BE2C (cell line): ENCODE data around the gene CTSF.
"Not testable (repeated sequence)": the region's sequence is repeated elsewhere in the genome, so short reads cannot be mapped to it uniquely, and the experiment has no call there.

Experiments used
- DNase-seq: peaks from one replicate; pipeline ENCODE4 v3.0.0-alpha.2; 2020
- H3K27me3 ChIP-seq: fragments of 250-450 bp; sonication (Bioruptor Pico); 2 replicates; pipeline ENCODE4 v1.5.1; 2020; ENCODE audit warnings: mild to moderate bottlenecking
- H3K36me3 ChIP-seq: fragments of 250-450 bp; sonication (Bioruptor Pico); 2 replicates; pipeline ENCODE4 v1.5.1; 2020; ENCODE audit warnings: mild to moderate bottlenecking
- H3K4me1 ChIP-seq: fragments of 250-450 bp; sonication (Bioruptor Pico); 2 replicates; pipeline ENCODE4 v1.5.1; 2020
- H3K4me3 ChIP-seq: 2 replicates; pipeline ENCODE4 v1.5.1; 2011; ENCODE audit warnings: low read depth, low read length
- H3K9me3 ChIP-seq: fragments of 250-450 bp; sonication (Bioruptor Pico); 2 replicates; pipeline ENCODE4 v1.5.1; 2020
- CTCF ChIP-seq: IDR thresholded peaks from 2 replicates; pipeline ENCODE4 v1.5.1; 2012; ENCODE audit warnings: mild to moderate bottlenecking, low read depth, low read length

Gene CTSF

DNA sequence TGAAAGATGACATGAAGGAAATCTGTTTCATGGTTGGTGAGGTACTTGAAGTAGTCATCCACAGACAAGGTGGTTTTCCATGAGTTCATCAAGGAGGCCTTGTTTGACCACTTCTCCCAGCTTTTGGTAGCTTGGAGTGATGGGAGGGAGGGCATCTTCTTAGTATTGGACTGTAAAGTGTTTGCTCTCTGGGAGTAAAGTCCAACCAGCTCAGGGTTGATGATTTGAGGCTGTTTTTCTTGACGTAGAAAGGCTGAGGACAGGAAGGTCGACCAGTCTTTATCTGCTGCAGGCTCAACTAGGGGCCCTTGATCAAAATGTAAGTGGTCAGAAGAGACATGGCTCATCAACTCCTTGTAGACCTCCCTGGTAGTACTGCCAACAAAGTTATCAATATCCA lies 22.8 kb upstream of the CTSF start:
- H3K27me3 ChIP-seq = no peaks in the 10 kb centered on the region
- H3K4me1 ChIP-seq = 0 out of 2 replicates have a peak, but pooled peaks cover 3% of the 10 kb centered on the region
- no peaks in the 10 kb centered on the region for H3K9me3 ChIP-seq
- no peak for TF ChIP-seq CTCF
- no peaks in the 10 kb centered on the region for H3K36me3 ChIP-seq
- DNase-seq = no peak
- no peak overlapping the region for H3K4me3 ChIP-seq

GRCh38 chr11:66589996-66590675 lies 21.7 kb upstream of the CTSF start:
- no peak for DNase-seq
- Histone ChIP-seq H3K27me3 (no peaks in the 10 kb centered on the region), H3K4me3 (no peak overlapping the region), H3K9me3 (no peaks in the 10 kb centered on the region), H3K4me1 (0 out of 2 replicates have a peak, but pooled peaks cover 3% of the 10 kb centered on the region), H3K36me3 (no peaks in the 10 kb centered on the region)
- no peak for TF ChIP-seq CTCF

DNA sequence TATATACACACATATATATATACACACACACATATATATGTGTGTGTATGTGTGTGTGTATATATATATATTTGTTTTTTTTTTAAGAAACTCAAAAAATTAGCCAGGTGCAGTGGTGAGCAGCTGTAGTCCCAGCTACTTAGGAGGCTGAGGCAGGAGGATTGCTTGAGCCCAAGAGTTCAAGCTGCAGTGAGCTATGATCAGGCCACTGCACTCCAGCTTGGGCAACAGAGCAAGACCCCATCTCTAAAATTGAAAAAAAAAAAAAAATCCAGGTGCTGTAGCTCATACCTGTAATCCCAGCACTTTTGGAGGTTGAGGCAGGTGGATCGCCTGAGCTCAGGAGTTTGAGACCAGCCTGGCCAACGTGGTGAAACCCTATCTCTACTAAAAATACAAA lies 20.9 kb upstream of the CTSF start:
- H3K4me3 ChIP-seq, H3K9me3 ChIP-seq, H3K27me3 ChIP-seq, H3K4me1 ChIP-seq, H3K36me3 ChIP-seq, DNase-seq: not testable (repeated sequence)

GRCh38 chr11:66586136-66586535 lies 17.7 kb upstream of the CTSF start:
- no peak for DNase-seq
- no peaks in the 10 kb centered on the region for H3K36me3 ChIP-seq
- H3K9me3 ChIP-seq = no peaks in the 10 kb centered on the region
- no peak overlapping the region for H3K4me3 ChIP-seq
- TF ChIP-seq CTCF = no peak
- no peaks in the 10 kb centered on the region for H3K27me3 ChIP-seq
- no peaks in the 10 kb centered on the region for H3K4me1 ChIP-seq

GRCh38 chr11:66585447-66585846 lies 17.0 kb upstream of the CTSF start:
- not testable (repeated sequence) for H3K27me3 ChIP-seq, H3K36me3 ChIP-seq, DNase-seq, H3K4me3 ChIP-seq, H3K9me3 ChIP-seq, H3K4me1 ChIP-seq

DNA sequence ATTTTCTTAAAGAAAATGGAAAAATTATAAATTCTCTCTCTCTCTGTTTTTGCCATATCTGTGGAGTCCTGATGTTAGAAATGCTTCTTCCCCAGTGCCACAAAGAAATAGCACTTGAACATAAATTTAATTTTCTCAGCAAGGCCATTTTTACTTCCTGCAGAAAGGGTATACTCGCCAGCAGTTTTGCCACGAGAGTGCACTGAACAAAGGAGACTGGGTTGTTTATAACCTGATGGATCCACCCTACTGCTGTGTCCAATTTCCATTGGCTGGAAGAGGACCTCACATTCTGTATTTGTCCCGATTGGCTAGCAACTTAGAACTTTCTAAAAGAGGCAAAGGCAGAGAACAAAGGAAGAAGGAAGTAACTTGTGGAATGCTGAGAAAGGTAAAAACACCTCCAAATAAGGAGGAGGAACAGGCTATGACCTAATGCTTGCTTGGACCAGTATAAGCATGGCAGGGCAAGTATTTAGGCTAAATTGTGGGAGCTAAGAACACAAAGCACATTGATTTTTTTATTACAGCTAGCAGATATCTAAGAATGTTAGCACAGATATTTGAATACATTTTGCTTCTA lies 14.2 kb upstream of the CTSF start:
- DNase-seq, H3K27me3 ChIP-seq, H3K36me3 ChIP-seq, H3K4me1 ChIP-seq, H3K9me3 ChIP-seq, H3K4me3 ChIP-seq: not testable (repeated sequence)

DNA sequence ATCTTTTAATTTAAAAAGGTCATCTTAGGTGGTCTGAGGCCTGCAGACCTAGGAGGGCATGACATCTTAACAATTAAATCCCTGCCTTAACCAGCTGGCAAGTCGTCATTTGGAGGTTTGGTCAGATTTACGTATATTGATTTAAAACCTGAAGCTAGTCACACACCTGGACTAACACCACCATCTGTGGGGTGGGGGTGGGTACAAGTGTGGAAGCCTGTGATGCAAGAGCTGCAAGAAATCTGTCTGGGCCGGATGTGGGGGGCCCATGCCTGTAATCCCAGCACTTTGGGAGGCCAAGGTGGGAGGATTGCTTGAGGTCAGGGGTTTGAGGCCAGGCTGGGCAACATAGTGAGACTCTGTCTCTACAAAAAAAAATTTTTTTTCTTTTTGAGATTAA lies 12.9 kb upstream of the CTSF start:
- Histone ChIP-seq H3K27me3 (no peaks in the 10 kb centered on the region), H3K4me1 (no peaks in the 10 kb centered on the region), H3K4me3 (no peak overlapping the region), H3K9me3 (no peaks in the 10 kb centered on the region), H3K36me3 (no peaks in the 10 kb centered on the region)
- DNase-seq = no peak
- no peak for TF ChIP-seq CTCF
